Measurements from ENCODE around the gene MED26.

Gene MED26

DNA sequence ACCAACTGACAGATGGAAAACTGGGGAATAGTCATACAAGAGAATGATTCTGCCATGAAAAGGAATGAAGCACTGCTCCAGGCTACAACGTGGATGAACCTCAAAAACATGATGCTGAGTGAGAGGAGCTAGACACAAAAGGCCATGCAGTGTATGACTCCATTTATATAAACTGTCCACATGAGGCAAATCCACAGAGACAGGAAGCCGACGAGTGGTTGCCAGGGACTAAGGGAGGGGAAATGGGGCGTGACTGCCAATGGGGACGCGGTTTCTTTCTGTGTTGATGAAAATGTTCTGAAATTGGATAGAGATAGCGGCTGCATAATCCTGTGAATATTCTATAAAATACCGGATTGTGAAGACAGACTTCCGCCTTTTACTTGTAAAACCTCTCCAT lies 21.7 kb upstream of the MED26 start:
- no peak for DNase-seq (ENCODE audit: low spot score)

DNA sequence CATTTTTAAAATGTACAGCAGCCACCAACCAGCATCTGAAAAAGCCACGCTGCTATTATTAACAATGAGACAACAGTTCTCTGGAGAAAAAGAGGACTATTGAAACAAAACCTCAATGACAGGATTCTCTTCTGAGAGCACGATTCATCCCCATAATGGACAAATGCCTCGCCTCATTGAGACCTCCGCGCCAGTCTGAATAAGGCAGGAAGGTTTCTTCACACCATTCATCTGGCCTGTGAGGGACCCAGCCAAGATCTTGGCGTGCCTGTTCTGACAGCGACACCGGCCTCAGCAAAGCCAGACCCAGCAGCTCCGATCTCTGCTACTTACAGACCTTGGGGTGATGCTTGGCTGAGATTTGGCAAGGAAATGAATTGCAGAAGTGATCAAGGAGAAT lies 17.1 kb upstream of the MED26 start:
- no peak for DNase-seq (ENCODE audit: low spot score)

DNA sequence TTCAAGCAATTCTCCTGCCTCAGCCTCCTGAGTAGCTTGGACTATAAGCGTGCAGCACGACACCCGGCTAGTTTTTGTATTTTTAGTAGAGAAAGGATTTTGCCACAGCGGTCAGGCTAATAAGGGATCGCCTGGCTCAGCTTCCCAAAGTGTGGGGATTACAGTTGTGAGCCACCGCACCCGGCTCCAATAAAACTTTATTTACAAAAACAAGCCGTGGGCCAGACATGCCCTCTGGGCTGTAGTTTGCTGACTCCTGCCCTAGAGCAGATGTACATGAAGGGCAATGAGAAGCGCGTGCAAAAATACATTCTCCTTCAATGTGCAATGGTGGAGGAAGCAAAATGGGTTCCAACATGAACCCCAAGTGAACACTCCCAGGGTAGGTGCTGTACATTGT lies 13.7 kb upstream of the MED26 start:
- no peak for DNase-seq (ENCODE audit: low spot score)

DNA sequence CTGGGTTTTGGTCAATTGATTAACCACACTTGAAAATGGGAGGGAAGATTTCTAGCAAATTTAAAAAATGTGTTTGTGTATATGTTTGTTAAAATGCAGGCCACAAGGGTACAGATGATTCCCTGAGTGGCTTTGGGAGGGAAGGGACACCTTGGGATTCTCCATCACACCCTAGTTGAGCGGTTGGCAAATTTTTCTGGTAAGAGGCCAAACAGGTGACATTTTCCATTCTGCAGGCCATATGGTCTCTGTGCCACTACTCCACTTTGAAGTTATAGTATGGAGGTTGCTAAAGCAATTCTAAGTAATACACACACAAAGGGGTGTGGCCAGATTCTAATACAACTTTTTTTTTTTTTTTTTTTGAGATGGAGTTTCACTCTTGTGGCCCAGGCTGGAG lies 12.9 kb upstream of the MED26 start:
- DNase-seq (ENCODE audit: low spot score) = no peak

DNA sequence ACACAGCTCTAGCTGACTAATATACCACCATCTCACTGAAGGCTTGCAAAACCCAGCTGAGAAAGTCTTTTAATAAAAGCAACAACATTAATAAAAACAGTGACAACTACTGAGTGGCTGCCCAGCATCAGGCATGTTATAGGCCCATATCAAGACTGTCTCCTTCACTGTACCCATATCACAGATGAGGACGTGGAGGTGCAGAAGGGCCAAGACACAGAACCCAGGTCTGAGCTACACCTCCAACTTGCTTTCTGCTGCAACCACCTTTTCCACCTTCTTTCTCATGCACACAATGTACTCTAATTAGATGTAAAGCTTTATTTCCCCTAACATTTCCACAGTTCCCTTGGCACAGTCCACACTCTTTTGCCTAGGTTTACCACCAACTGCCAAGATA lies 10.7 kb upstream of the MED26 start:
- no peak for DNase-seq (ENCODE audit: low spot score)

DNA sequence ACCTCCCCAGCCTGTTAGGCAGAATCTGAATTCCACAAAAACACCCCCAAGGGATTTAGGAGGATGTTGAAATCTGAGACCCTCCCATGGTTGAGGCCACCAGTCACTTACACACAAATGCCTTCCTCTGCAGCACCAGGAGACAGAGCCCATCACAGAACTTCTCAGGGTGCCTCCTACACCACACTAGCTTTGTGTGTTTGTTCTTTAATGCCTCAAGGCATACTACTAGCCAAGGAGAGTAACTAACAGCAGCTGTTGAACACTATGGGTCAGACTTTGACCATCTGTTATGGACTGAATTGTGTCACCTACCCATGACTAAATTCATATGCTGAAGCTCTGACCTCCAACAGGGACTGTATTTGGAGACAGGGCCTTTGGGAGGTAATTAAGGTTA lies 9.5 kb upstream of the MED26 start:
- DNase-seq (ENCODE audit: low spot score) = no peak

DNA sequence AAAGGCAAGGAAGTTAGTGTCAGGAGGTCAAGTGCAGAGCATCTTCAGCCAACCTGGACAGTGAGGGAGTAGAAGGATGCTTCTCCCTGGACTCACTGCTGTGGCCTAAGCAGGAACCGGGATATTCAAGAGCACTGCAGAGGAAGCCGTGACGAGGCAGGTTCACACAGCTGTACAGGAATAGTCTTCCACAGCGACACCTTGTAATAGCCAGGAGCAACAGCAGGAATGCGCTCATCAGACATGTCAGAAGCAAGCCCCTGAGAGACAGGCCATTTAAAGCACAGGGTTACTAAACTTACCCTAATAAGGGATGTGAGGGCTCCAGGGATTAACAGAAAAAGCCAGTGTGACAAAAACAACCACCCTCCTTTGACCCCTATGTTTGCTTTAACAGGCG lies 3.5 kb upstream of the MED26 start:
- no peak for DNase-seq (ENCODE audit: low spot score)

DNA sequence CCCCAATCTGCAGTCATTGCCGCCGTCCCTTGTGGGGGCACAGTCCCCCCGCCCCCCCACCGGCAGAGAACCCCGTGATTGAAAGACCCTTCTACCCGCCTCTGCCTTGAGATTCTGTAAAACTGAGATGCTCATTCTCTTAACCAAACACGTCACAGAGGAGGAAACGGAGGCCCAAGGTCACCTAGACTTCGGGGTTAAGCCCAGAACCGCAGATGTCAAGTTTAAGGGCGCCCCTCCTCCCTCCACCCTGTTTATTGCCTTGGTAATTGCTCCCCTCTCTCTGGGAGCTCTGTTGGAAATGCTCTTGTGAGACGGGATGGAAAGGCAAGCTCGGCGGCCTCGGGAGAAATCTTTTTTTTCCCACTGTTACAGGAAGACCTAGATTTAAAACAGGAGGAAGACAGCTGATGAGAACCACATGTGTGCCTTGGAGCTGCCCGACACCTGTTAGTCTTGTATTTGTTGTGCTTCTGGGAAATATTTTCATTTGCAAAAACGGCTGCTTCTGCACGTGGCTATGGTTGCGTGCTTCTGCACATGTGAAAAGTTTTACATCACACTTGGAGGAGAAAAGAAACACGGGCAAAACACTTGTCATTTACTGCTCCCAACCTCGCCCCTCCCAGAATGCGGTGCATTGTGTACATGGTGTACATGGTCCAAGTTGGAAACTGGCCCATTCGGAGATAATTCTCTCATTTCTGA lies 1.1 kb upstream of the MED26 start:
- DNase-seq (ENCODE audit: low spot score) = no peak

DNA sequence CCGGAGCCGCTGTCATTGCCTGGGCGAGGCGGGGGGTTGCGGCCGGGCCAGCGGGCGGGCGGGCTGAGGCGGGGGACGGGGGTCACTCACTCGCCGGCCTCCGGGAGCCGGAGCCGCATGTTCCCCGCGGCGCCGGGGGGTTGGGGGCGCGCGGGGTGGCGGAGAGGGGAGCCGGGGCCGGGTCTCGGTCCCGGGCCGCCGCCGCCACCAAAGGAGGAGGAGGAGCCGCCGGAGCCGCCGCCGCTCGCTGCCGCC lies 149 bp downstream of the MED26 start:
- no peak for DNase-seq (ENCODE audit: low spot score)

DNA sequence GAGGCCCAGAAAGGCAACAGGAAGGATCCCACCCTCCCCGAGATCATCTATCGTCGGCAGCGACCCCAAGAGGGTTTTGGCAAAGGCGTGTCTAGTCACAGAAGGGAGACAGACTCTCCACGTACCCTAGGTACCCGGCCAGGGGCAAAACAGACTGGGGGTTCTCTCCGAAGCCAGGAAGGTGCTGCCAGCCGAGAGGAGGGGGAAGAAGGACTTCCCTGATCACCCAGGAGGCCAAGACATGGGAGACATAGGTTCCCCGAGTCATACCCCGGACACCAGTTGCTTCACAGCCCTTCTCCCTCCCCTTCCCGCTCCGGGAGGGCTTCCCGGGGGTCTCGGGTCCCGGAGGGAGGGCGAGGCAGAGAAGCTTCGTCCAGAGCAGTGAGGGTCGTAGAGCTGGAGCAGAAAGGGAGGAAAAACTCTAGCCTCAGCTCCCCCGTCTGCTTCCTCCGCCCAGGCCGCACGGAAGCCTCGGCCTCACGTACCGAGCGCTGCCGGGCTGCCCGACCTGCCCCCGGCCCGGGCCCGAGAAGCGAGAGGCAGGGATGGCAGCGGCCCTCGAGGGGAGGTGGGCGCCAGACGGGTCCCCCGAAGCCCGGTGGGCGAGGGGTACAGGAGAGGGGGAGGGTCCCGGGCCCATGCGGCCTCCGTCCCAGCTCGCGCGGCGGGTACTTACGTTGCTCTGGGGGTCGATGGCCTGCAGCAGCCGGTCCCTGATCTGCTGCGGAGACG lies 644 bp downstream of the MED26 start:
- peak; percentile 58 for DNase-seq (ENCODE audit: low spot score)

DNA sequence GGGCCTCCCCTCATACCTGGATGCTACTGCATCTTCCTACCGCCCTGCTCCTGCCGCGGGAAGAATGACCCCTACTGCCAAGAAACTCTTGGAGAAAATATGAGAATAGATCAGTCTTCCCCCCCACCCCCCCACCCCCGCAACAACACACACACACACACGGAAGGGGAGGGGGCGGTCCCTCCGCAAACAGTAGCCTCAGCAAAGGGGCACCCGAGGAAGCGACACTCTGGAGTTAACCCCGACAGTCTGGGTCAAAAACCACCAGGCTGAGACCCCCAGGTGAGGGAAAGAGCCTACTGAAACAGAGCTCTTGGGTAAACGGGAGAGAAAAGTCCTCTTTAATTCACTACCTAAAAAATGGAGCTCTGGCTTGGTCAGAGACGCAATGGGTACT lies 1.2 kb downstream of the MED26 start:
- no peak for DNase-seq (ENCODE audit: low spot score)

DNA sequence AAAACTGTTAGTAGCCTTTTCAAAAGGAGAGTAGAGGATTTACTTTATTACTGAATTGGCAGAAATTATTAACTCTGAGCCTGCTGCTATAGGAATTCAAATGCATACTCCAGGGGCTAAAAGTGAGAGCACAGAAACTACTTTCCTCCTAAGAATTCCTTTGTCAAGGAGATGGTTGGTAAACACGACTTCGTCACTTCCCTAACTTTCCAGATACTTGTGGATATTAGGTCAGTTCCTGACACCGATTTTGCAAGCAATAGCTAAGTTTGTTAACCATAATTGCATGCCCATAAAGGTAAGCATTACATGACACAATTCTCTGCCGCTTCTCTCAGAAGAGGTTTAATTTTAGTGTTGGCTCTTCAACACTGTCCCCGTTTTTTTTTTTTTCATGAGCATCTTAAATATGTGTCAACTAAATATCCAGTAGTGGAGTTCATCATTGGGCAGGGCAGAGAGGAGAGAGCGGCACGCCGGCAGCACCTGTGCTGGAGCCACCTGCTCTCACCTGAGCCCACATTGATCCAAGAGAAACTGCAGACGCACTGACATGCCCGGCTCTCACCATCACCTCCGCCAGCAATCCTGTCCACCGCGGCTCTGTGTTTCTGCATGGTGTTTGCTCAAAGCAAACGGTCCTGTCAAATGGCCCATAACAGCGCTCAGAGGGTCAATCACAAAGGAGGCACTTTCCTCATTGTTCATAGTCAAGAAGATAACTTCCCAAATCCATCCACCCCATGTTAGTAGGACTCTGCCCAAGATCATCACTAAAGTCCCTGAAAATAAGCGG lies 2.6 kb downstream of the MED26 start:
- DNase-seq (ENCODE audit: low spot score) = no peak

DNA sequence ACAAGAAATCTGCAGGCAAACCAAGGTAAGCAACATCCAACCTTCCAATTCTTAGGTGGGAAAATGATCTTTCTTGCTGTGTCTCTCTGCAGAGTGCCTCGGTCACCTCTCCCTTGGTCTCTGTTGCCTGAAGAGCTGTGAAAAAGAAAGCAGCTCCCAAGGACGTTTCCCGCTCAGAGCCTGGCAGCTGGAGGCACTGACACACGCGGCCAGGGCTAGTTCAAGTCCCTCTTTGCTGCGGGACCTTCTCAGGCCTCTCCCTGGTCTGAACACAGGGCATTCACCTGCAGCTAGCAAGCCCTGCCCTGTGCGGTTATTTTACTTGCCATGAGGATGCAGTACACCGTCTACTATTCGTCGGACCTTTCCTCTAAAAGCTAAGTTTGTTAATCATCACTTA lies 3.8 kb downstream of the MED26 start:
- DNase-seq (ENCODE audit: low spot score) = no peak

DNA sequence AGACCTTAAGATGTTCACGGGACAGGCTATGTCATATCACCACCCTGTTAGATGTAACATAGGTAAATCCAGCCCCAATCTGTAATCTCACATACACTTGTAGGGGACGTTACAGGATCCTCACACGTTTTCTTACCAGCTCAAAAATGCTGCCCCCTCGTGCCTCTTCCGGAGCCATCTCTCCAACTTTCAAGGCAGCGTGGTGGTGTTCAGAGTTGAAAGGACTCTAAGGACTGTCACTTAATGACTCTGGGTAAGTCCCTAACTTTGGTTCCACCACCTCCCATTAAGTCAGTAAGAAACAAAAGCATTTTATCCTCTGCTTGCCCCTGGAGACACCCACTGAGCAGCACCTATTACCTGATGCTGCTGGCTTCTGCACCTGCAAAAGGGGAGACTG lies 4.4 kb downstream of the MED26 start:
- no peak for DNase-seq (ENCODE audit: low spot score)

DNA sequence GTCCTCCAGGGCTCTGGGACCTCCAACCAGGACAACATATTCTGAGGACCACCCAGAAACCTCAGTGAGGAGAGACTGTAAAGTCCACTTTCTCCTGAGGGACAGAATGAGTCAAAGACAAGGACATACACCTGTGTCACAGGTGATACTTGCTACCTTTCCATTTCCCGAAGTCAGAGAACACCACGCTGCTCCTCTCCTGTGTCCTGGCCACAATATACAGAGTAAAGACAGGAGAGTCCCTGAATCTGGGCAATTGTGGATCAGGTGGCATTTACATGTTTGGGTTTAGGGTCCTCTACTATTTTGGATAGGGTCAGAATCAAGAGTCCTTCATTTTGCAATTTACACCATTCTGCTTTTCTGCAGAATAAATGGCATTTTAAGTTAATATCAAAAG lies 4.9 kb downstream of the MED26 start:
- no peak for DNase-seq (ENCODE audit: low spot score)

DNA sequence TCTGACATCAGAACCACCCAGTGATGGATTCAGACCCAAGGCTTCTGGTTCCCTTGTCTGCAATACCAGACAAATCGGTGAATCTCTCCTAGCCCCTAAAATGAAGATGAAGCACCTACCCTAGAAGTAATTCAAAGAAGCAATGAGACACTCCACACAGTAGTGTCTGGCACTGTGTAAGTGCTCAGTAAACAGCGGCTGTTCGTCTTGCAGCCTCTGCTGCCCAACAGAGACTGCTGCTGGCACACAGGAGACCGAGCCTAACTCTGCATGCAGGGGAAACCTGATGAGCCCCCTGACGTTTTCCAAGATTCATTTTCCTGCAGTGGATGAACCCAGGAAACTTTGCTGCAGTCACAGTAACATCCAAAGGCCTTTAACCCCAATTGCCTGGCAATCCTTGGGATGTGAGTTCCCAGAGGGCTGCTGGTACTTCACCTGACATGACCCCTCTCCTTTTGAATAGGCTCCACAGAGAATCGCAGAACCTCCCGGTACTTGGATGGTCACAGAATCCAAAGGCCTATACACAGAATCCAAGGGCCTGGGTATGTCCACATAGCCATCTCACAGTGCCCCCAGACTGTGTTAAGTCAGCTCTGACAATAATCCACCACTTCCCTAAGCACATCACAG lies 6.7 kb downstream of the MED26 start:
- no peak for DNase-seq (ENCODE audit: low spot score)

DNA sequence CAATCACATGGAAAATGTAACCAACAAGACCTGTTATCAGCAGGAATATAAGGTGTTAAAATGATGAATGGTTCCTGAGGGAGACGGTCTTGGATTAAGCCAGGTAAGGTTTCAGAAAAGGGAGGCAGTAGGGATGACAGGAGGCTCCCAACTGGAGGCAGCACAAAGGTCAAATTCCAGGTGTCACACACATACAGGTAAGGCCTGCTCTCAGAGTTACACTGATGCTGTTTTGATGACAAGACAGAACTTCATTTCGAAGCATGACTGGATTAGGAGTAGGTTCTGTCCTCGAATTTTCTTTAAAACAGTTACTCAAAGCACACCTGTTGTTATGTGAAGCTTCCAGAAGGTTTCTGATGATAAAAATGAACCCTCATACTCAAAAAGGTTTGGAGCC lies 7.4 kb downstream of the MED26 start:
- DNase-seq (ENCODE audit: low spot score) = no peak

DNA sequence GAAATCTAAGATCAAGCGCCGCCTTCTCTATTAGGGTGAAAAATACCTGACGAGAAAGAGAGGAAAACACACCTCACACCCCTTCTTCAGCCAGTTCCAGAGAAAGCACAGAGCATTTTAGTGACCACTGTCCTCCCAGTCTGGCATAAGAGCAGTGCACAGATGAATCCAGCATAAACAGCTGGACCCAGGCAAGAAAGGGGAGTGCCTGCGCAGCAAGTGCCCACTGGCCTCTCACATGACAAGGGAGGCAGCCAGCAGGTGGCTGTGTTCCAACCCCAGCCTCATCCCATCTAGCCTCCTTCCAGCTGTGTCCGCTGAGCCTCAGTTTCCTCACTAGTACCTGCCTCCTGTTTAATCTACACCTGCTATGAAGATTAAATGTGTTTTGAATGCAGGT lies 8.0 kb downstream of the MED26 start:
- DNase-seq (ENCODE audit: low spot score) = peak; percentile 29

DNA sequence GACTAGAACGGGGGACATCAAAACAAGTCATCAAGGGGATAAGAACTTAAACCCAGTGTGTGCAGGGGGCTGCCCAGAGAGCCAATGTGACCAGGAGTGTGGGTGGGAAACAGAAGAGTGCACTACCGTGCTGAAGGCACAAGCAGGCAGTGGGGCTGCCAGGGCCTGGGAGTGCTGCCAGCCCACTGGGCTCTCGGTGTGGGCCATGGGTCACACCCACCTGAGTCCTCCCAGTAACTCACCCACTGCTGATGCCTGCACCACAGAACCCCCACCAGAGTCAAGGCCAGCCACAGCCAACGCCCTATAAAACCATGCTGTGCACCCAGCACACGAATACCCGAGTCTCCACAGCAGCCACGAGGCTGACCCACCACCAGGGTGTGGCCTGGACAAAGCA lies 8.5 kb downstream of the MED26 start:
- DNase-seq (ENCODE audit: low spot score) = no peak

DNA sequence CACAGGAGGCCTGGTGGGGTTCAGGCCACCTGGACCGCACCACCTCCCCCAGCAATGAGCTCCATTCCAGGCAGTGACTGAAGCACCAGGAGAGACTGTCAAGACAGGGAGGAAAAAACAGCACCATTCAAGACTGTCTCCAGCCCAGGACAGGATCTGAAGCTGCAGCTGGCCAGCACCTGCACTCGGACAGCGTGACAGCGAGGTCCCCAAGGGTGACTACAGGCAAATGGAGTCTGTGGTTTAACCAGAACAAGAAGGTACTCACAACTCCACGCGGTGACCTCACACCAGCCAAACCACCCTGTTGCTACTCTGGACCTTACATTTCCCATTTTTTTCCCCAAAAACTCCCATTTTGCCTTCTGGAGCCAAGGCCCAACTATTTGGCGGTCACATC lies 9.8 kb downstream of the MED26 start:
- no peak for DNase-seq (ENCODE audit: low spot score)

DNA sequence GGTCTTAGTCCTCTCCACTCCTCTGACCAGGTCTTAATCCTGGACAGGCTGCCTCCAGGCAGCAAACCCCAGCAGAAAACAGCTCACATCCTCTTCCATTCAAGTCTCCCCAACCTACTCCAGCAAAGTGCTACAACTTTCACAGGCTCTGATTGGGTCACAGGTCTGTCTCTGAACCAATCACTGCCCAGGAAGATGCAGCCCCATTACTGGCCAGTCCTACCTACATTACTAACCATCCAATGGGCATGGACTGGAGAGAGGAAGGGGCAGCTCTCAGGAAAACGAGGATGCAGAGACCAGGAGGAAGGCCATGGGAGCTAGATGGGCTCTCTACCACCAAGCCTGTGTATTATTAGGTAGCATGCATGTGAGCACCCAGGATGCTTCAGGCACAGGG lies 12.2 kb downstream of the MED26 start:
- DNase-seq (ENCODE audit: low spot score) = no peak

DNA sequence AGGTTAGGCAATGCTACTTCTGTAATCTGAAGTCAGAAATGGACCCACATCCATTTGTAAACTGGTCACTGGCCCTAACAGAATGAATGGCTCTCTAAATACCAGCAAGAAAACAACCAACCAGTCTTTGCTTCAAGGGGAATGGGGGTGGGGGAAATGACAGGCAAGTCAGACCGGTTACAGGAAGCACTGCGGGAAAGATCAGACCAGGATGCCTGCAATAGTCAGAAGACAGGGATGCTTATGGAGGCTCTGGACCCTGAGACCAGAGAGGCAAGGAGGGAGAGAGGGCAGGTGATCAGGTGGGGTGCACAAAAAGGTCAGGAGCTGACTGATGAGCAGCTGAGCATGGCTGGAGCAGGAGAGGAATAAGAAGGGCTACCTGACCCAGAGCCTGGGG lies 13.1 kb downstream of the MED26 start:
- DNase-seq (ENCODE audit: low spot score) = no peak

DNA sequence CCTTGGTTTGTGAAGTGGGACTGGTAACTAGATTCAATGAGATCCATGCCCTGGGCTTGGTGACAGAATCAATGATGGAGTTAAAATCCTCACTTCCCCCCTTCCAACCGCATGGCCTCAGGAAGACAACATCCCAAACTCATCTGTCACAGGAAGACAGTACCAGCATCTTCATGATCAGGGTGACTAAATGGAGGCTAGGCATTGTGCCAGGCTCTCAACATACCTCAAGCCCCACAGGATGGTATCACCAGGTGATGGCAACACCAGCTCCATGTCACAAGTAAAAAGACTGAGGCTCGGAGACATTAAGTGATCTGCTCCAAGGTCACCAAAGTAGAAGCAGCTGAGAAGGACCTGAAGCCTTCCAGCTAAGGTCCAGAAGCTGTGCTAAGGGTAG lies 14.2 kb downstream of the MED26 start:
- no peak for DNase-seq (ENCODE audit: low spot score)

Measured in ecto neural progenitor cell (in vitro differentiated cells).